D721Med (cell line): ENCODE results near the gene KCNH6.

Experiments
- DNase-seq: peaks from one replicate; pipeline ENCODE4 v3.0.0; 2011; ENCODE audit warnings: low spot score; ENCODE audit not compliant: insufficient read length
- FAIRE-seq: peaks from 2 replicates; lab custom pipeline; 2011; peaks lifted over from hg19 to GRCh38; lab: Jason Lieb, UNC
- TF ChIP-seq, protein P1 (sequence below): IDR thresholded peaks from 2 replicates; pipeline ENCODE4 v1.5.1; 2012; ENCODE audit warnings: mild to moderate bottlenecking, control low read depth; ENCODE audit not compliant: insufficient read depth; ENCODE audit errors: missing control alignments

The KCNH6 gene

DNA sequence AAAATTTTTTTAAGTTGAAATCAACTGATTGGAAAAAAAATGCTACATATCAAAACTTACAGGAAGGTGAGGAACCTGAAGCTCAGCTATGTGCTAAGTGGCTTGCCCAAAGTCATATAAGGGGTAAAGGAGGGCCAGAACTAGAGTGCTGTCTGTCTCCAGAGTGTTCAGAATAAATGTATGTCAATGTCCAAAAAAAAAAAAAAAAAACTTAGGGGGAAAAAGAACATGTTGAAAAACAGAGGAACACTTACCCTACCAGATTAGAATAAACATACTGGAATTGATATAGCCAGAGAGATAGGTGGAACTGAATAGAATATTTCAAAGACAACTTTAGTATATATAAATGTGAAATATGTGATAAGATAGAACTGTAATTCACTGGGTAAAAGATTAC lies 38.7 kb downstream of the KCNH6 start:
- TF ChIP-seq, protein P1, sequence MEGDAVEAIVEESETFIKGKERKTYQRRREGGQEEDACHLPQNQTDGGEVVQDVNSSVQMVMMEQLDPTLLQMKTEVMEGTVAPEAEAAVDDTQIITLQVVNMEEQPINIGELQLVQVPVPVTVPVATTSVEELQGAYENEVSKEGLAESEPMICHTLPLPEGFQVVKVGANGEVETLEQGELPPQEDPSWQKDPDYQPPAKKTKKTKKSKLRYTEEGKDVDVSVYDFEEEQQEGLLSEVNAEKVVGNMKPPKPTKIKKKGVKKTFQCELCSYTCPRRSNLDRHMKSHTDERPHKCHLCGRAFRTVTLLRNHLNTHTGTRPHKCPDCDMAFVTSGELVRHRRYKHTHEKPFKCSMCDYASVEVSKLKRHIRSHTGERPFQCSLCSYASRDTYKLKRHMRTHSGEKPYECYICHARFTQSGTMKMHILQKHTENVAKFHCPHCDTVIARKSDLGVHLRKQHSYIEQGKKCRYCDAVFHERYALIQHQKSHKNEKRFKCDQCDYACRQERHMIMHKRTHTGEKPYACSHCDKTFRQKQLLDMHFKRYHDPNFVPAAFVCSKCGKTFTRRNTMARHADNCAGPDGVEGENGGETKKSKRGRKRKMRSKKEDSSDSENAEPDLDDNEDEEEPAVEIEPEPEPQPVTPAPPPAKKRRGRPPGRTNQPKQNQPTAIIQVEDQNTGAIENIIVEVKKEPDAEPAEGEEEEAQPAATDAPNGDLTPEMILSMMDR: no peak
- no peak for FAIRE-seq
- no peak for DNase-seq

GRCh38 chr17:63563339-63563738 lies 40.2 kb downstream of the KCNH6 start:
- TF ChIP-seq, protein P1: no peak
- FAIRE-seq: no peak
- no peak for DNase-seq

DNA sequence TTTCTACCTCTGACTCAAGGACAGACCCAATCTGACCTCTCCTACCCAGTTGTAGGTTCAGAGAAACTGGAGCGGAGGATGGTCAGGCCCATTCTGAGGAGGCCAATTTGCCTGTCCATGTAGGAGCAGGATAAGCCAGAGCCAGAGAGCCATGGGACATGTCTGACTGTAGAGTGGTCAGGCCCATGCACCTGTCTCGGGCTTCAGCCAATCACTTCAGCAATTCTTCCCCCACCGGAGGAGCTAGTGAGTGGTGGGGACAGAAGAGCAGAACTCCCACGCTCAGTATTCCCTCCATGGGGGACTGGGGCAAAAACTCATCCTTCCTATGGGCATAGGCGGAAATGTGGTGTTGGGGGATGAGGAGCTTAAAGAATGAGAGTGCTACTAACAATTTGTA lies 41.4 kb downstream of the KCNH6 start:
- TF ChIP-seq, protein P1: no peak
- no peak for FAIRE-seq
- no peak for DNase-seq

DNA sequence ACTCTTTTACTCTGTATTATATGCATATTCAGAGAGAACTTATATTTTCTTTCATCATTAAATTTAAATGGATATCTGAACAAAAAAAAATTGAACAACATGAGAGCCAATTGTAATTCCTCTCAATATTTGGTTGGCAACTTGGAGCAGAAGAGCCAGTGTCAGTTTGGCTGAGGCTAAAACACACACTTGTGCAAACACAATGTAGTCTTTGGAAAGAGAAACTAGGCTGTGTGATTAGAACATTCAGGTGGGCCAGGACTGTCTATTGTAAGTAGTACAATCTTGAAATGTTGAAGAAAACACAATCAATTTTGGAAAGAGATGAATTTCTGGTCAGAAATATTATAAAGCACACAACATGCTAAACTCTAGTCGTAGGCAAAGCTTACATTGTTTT lies 44.1 kb downstream of the KCNH6 start:
- FAIRE-seq: no peak
- no peak for DNase-seq
- TF ChIP-seq, protein P1: no peak

GRCh38 chr17:63568563-63568962 lies 45.4 kb downstream of the KCNH6 start:
- DNase-seq (no peak), FAIRE-seq (no peak)
- TF ChIP-seq, protein P1: no peak

GRCh38 chr17:63571632-63572310 lies 48.6 kb downstream of the KCNH6 start:
- TF ChIP-seq, protein P1: no peak
- DNase-seq (no peak), FAIRE-seq (no peak)

DNA sequence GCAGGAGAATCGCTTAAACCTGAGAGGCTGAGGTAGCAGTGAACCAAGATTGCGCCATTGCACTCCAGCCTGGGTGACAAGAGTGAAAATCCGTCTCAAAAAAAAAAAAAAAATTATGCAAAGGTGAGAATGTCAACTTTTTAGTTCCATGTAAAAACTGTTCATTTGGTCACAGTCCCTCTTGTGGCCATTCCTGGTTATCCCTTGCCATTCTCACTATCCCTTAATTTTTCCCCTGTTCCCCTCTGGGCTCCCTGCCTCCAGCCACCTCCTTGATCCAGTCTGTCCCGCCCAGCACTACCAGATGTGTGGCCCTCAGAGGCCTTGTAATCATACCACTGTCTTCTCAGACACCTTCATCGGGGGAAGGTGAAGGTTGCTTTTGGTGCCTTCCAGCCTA lies 50.5 kb downstream of the KCNH6 start:
- no peak for FAIRE-seq
- TF ChIP-seq, protein P1: peak; percentile 37
- no peak for DNase-seq
